HG03066 (cell line): ENCODE data around the gene PPP4R1.

Experiments used
- ATAC-seq: cut with Tn5 transposase; IDR thresholded peaks from one replicate; pipeline ENCODE4 v1.9.1; 2021; ENCODE audit warnings: low read depth; ENCODE audit not compliant: unreplicated experiment

The PPP4R1 gene

GRCh38 chr18:9597609-9598008 is 16.8 kb downstream of the PPP4R1 start:
- ATAC-seq, result no peak

- ATAC-seq, result no peak
These were observed 17.4 kb downstream of the PPP4R1 start for GRCh38 chr18:9596843-9597526.

GRCh38 chr18:9596226-9596625 is 18.1 kb downstream of the PPP4R1 start:
- ATAC-seq, result no peak

GRCh38 chr18:9594823-9595596 is 19.3 kb downstream of the PPP4R1 start:
- no peak for ATAC-seq

- ATAC-seq, result no peak
These were observed 26.4 kb downstream of the PPP4R1 start for GRCh38 chr18:9587924-9588323.

GRCh38 chr18:9586814-9587213 is 27.5 kb downstream of the PPP4R1 start:
- ATAC-seq, result no peak

- ATAC-seq, result no peak
These were observed 32.7 kb downstream of the PPP4R1 start for GRCh38 chr18:9581667-9582066.

- ATAC-seq, result no peak
These were observed 36.1 kb downstream of the PPP4R1 start for GRCh38 chr18:9578306-9578705.

- ATAC-seq, result no peak
These were observed 37.0 kb downstream of the PPP4R1 start for GRCh38 chr18:9577361-9577760.

GRCh38 chr18:9575558-9575957 is 38.8 kb downstream of the PPP4R1 start:
- ATAC-seq, result no peak

- no peak for ATAC-seq
These were observed 39.8 kb downstream of the PPP4R1 start for GRCh38 chr18:9574473-9575115.

- ATAC-seq, result no peak
These were observed 42.8 kb downstream of the PPP4R1 start for GRCh38 chr18:9571546-9571945.

GRCh38 chr18:9570255-9570654 is 44.1 kb downstream of the PPP4R1 start:
- no peak for ATAC-seq

GRCh38 chr18:9569178-9569577 is 45.2 kb downstream of the PPP4R1 start:
- ATAC-seq, result no peak

GRCh38 chr18:9568186-9568585 is 46.2 kb downstream of the PPP4R1 start:
- ATAC-seq, result no peak

GRCh38 chr18:9565407-9565806 is 49.0 kb downstream of the PPP4R1 start:
- ATAC-seq, result no peak

- ATAC-seq, result no peak
These were observed 51.0 kb downstream of the PPP4R1 start for GRCh38 chr18:9563331-9563730.

- no peak for ATAC-seq
These were observed 51.8 kb downstream of the PPP4R1 start for GRCh38 chr18:9562584-9562983.

- ATAC-seq, result no peak
These were observed 52.6 kb downstream of the PPP4R1 start for GRCh38 chr18:9561759-9562158.

GRCh38 chr18:9559253-9559652 is 55.1 kb downstream of the PPP4R1 start:
- no peak for ATAC-seq

- ATAC-seq, result no peak
These were observed 55.8 kb downstream of the PPP4R1 start for GRCh38 chr18:9558387-9559064.
